Subcutaneous adipose tissue (tissue), 4 donors: Measurements from ENCODE around the gene CRK. TPM values are rescaled to one million over a fixed set of nuclear protein-coding genes. Genes with fewer than 3 reads are reported as not detected.

ENCODE experiments used
- total RNA-seq, 4 donors: library from RNA; depleted of rRNA; stranded (reverse); fragments of >200 nt; gene quantifications; one replicate each; pipeline ENCODE4 v1.1.0, GENCODE V29; 2016
- TF ChIP-seq, protein P1 (sequence below): fragments of 450-650 bp; IDR thresholded peaks from one replicate; pipeline ENCODE4 v1.5.1; 2016; ENCODE audit warnings: low read depth, mild to moderate bottlenecking, control low read depth, antibody characterized with exemption, moderate library complexity

Gene CRK
- total RNA-seq, 4 donors from 2014 or later: 74.5 to 111 (median 90.6) TPM

DNA sequence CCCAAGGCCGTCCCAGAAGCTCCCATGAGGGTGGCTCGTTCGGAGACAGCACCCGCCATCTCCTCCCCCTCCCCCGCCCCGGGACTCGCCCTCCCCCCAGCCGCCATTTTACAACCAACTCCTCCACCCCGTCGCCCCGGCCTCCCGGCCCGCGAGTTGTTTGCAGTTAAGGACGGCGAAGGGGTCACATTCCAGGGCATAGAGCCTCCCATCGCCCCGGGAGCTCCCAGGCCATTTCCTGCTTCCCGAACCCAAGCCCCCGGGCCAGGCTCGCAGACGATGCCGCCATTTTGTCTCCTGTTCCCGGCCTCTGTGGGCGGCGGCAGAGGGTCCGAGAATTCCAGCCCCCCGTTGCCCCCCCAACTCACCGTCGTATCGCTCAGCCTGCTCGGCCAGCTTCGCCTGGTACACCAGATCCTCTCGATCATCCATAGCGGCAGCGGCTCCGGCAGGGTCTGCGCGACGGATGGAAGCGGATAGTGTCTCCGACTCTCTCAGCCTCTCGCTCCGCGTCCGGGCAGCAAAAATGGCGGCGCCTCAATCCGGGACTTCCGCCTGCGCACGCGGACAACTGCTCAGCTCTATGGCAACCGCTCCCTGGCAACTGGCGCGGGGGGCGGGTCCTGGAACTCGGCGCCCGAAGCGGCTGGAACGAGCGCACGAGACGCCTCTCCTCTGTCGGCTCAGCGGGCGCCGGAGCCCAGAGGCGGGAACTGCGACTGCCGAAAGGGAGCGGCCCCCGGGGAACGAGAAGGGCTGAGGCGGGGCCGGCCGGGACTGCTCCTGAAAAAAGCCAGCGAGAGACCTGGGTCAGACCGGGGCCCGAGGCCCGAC lies 56.1 kb downstream of the CRK start, which contains the start of gene YWHAE:
Gene YWHAE (minus strand): TSS at position 544 of the 834 bp plus-strand sequence. CDS start 112 bp downstream, at position 432.
- TF ChIP-seq, protein P1, sequence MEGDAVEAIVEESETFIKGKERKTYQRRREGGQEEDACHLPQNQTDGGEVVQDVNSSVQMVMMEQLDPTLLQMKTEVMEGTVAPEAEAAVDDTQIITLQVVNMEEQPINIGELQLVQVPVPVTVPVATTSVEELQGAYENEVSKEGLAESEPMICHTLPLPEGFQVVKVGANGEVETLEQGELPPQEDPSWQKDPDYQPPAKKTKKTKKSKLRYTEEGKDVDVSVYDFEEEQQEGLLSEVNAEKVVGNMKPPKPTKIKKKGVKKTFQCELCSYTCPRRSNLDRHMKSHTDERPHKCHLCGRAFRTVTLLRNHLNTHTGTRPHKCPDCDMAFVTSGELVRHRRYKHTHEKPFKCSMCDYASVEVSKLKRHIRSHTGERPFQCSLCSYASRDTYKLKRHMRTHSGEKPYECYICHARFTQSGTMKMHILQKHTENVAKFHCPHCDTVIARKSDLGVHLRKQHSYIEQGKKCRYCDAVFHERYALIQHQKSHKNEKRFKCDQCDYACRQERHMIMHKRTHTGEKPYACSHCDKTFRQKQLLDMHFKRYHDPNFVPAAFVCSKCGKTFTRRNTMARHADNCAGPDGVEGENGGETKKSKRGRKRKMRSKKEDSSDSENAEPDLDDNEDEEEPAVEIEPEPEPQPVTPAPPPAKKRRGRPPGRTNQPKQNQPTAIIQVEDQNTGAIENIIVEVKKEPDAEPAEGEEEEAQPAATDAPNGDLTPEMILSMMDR: no peak

DNA sequence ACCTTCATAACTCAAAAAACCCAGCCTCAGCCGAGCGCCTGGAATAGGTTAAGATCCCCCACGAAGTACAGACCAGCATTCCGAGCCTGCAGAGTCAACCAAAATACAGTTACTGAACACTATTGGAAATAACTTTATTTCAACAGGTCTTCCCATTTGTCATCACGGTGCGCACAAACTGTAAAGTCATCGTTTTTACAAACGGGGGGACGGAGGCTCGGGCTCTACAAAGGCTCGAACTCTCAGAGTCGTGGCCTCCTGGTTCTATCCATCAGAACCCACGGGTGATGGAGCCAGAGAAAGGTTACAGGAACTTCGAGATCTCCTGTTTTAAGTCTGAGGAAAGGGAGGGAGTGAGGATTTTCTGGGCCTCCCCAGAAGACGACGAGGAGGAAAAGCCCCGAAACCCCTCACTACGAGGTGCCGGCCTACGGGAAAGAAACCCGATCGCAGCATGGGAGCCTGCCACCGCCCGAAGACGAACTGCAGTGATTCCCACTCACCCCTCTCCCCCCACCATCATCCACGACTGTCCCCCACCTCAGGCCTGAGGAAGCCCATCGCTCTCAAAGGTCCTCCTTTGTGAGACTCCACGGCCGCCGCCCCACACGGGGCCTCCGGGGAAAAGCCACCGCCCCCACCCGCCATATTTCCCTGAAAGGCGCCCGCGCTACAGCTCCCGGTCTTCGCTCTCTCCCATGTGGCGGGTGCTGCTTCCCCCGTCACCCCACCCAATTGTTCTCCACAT lies 56.9 kb downstream of the CRK start:
- TF ChIP-seq, protein P1: no peak

DNA sequence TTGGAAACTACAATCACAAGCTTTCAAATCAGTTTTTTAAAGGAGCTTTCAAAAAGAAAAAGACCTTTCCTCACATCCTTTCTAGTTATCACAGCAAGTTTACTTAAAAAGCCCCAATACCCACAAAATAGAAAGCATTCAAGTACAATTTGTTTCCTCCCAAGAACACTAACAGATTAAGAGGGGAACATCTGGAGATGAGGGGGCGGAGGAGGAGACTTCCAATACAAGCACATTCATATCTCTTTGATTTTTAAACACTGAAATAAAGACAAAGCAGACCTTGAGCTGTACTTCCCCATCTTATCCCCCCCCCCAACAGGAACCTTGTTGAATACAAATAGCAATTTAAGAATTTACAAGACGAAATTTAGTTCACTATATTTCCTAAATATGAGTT lies 58.0 kb downstream of the CRK start:
- TF ChIP-seq, protein P1: no peak

- TF ChIP-seq, protein P1: no peak
These were observed 64.5 kb downstream of the CRK start for GRCh38 chr17:1391577-1391976.

DNA sequence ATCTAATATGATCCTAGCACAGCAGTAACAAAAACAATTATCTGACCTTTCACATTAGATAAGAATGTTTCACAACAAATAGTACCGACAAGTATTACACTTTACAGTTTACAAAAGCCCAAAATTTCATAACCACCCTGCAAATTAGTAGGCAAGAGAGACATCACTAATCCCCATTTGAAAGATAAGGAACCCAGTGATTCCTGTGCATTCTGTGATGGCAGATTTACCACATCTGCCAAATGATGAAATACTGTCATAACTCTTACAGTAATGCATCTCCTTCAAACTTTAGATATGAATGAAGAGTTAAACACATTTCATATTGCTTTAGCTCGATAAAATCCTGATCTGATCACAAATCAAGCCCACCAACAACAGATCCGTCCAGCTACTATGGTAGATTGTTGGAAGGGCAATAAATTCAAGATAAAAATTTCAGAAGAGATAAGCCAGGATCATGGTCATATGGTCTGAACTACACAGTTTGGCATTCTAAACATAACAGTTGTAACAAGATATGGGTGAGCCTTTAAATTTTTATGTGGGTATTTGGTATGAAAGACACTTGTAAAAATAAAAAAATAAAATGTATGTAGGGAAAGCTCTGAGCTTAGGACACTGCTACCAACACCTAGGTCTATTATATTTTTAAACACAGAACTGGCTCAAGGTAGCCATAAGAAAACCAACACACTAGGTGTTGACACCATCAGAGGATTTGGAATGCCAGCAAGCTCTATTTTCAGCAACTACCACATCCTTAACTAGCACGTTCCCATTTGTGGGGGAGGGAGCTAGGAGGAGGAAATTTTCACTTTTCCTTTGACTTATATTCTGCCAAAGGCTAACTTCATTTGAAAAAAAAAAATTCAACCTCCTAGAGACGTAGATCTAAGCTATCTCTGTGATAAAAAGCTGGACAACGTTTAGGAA lies 65.3 kb downstream of the CRK start:
- TF ChIP-seq, protein P1: no peak

- TF ChIP-seq, protein P1: no peak
These were observed 69.8 kb downstream of the CRK start for GRCh38 chr17:1386265-1386664.
